ENCODE results near the gene SLC5A1. TPM values are rescaled to one million over a fixed set of nuclear protein-coding genes. Genes with fewer than 3 reads are reported as not detected.
"Not testable (repeated sequence)": the region's sequence is repeated elsewhere in the genome, so short reads cannot be mapped to it uniquely, and the experiment has no call there.

Gene SLC5A1
- total RNA-seq, 1 experiment from 2014 or later: 0.23 TPM

- Histone ChIP-seq H3K9me3 (no peaks in the 10 kb centered on the region), H3K36me3 (ENCODE audit: control insufficient read depth, insufficient read depth, low read length) (no peaks in the 10 kb centered on the region), H3K27me3 (replicated peaks; ENCODE audit: control insufficient read depth, insufficient read depth, low read length) (no peaks in the 10 kb centered on the region), H3K4me3 (ENCODE audit: low read depth, low read length) (no peak overlapping the region), H3K4me1 (no peaks in the 10 kb centered on the region)
- no peak overlapping the region for H3K4me3 Mint-ChIP-seq (ENCODE audit: unreplicated experiment)
- TF ChIP-seq CTCF (IDR thresholded peaks at IDR 0.05; ENCODE audit: insufficient read depth in 1 of 2, low read depth in 1 of 2, low read length in 1 of 2, severe bottlenecking in 1 of 2, unreplicated experiment in 1 of 2): no peak
- H3K9me3 Mint-ChIP-seq (ENCODE audit: unreplicated experiment): peaks cover 19% of the 10 kb centered on the region
- H3K36me3 Mint-ChIP-seq (ENCODE audit: insufficient read depth, unreplicated experiment): no peaks in the 10 kb centered on the region
- intact Hi-C loops (cut with micrococcal nuclease; ENCODE audit: unreplicated experiment): no loop called here
- POLR2A ChIA-PET: no interaction called here
- no peak for DNase-seq
- no TSS peak for BruUV-seq (replicated peaks)
- H3K4me1 Mint-ChIP-seq (ENCODE audit: low read depth, unreplicated experiment): peaks cover 4% of the 10 kb centered on the region
- no peak overlapping the region for H3K27ac Mint-ChIP-seq (ENCODE audit: unreplicated experiment)
- CTCF ChIA-PET: no interaction called here
- H3K27me3 Mint-ChIP-seq (ENCODE audit: insufficient read depth, unreplicated experiment): no peaks in the 10 kb centered on the region
These were observed 101.6 kb downstream of the SLC5A1 start for GRCh38 chr22:32144496-32145274.

GRCh38 chr22:32147128-32147527 lies 104.1 kb downstream of the SLC5A1 start:
- H3K27me3 ChIP-seq (replicated peaks; ENCODE audit: control insufficient read depth, insufficient read depth, low read length); H3K27me3 Mint-ChIP-seq (ENCODE audit: insufficient read depth, unreplicated experiment); BruUV-seq (replicated peaks); H3K4me1 Mint-ChIP-seq (ENCODE audit: low read depth, unreplicated experiment); H3K4me1 ChIP-seq; H3K27ac Mint-ChIP-seq (ENCODE audit: unreplicated experiment); CTCF ChIA-PET; H3K36me3 Mint-ChIP-seq (ENCODE audit: insufficient read depth, unreplicated experiment); DNase-seq; H3K9me3 ChIP-seq; H3K4me3 Mint-ChIP-seq (ENCODE audit: unreplicated experiment); intact Hi-C loops (cut with micrococcal nuclease; ENCODE audit: unreplicated experiment); H3K4me3 ChIP-seq (ENCODE audit: low read depth, low read length); POLR2A ChIA-PET; H3K36me3 ChIP-seq (ENCODE audit: control insufficient read depth, insufficient read depth, low read length): not testable (repeated sequence)
- peaks cover 19% of the 10 kb centered on the region for H3K9me3 Mint-ChIP-seq (ENCODE audit: unreplicated experiment)

- CTCF ChIA-PET; H3K36me3 Mint-ChIP-seq (ENCODE audit: insufficient read depth, unreplicated experiment); BruUV-seq (replicated peaks): not testable (repeated sequence)
These were observed 105.3 kb downstream of the SLC5A1 start for GRCh38 chr22:32148372-32148771.

GRCh38 chr22:32150647-32151046 lies 107.6 kb downstream of the SLC5A1 start:
- DNase-seq; H3K27me3 ChIP-seq (replicated peaks; ENCODE audit: control insufficient read depth, insufficient read depth, low read length); intact Hi-C loops (cut with micrococcal nuclease; ENCODE audit: unreplicated experiment); BruUV-seq (replicated peaks); POLR2A ChIA-PET; H3K36me3 ChIP-seq (ENCODE audit: control insufficient read depth, insufficient read depth, low read length); H3K9me3 ChIP-seq; CTCF ChIA-PET; H3K27me3 Mint-ChIP-seq (ENCODE audit: insufficient read depth, unreplicated experiment); H3K4me1 Mint-ChIP-seq (ENCODE audit: low read depth, unreplicated experiment); H3K4me3 ChIP-seq (ENCODE audit: low read depth, low read length); H3K27ac Mint-ChIP-seq (ENCODE audit: unreplicated experiment); H3K36me3 Mint-ChIP-seq (ENCODE audit: insufficient read depth, unreplicated experiment); H3K4me3 Mint-ChIP-seq (ENCODE audit: unreplicated experiment); H3K4me1 ChIP-seq: not testable (repeated sequence)
- peaks cover 19% of the 10 kb centered on the region for H3K9me3 Mint-ChIP-seq (ENCODE audit: unreplicated experiment)

More at GRCh38 chr22:32148372-32148771, 105.3 kb downstream of the SLC5A1 start:
- peaks cover 19% of the 10 kb centered on the region for H3K9me3 Mint-ChIP-seq (ENCODE audit: unreplicated experiment)
- H3K4me3 Mint-ChIP-seq (ENCODE audit: unreplicated experiment); H3K4me3 ChIP-seq (ENCODE audit: low read depth, low read length); DNase-seq; H3K27me3 Mint-ChIP-seq (ENCODE audit: insufficient read depth, unreplicated experiment); POLR2A ChIA-PET; H3K36me3 ChIP-seq (ENCODE audit: control insufficient read depth, insufficient read depth, low read length); H3K27ac Mint-ChIP-seq (ENCODE audit: unreplicated experiment); intact Hi-C loops (cut with micrococcal nuclease; ENCODE audit: unreplicated experiment); H3K4me1 Mint-ChIP-seq (ENCODE audit: low read depth, unreplicated experiment); H3K27me3 ChIP-seq (replicated peaks; ENCODE audit: control insufficient read depth, insufficient read depth, low read length); H3K4me1 ChIP-seq; H3K9me3 ChIP-seq: not testable (repeated sequence)

GRCh38 chr22:32151641-32152040 lies 108.6 kb downstream of the SLC5A1 start:
- H3K4me1 ChIP-seq; H3K27me3 Mint-ChIP-seq (ENCODE audit: insufficient read depth, unreplicated experiment); intact Hi-C loops (cut with micrococcal nuclease; ENCODE audit: unreplicated experiment); BruUV-seq (replicated peaks); POLR2A ChIA-PET; H3K4me1 Mint-ChIP-seq (ENCODE audit: low read depth, unreplicated experiment); H3K27me3 ChIP-seq (replicated peaks; ENCODE audit: control insufficient read depth, insufficient read depth, low read length); H3K36me3 Mint-ChIP-seq (ENCODE audit: insufficient read depth, unreplicated experiment); H3K27ac Mint-ChIP-seq (ENCODE audit: unreplicated experiment); H3K4me3 Mint-ChIP-seq (ENCODE audit: unreplicated experiment); CTCF ChIA-PET; H3K36me3 ChIP-seq (ENCODE audit: control insufficient read depth, insufficient read depth, low read length); H3K4me3 ChIP-seq (ENCODE audit: low read depth, low read length); H3K9me3 ChIP-seq; DNase-seq: not testable (repeated sequence)
- peaks cover 19% of the 10 kb centered on the region for H3K9me3 Mint-ChIP-seq (ENCODE audit: unreplicated experiment)

- H3K27ac Mint-ChIP-seq (ENCODE audit: unreplicated experiment); POLR2A ChIA-PET; CTCF ChIA-PET; H3K36me3 Mint-ChIP-seq (ENCODE audit: insufficient read depth, unreplicated experiment); H3K4me1 ChIP-seq; H3K4me1 Mint-ChIP-seq (ENCODE audit: low read depth, unreplicated experiment); H3K27me3 ChIP-seq (replicated peaks; ENCODE audit: control insufficient read depth, insufficient read depth, low read length); H3K4me3 Mint-ChIP-seq (ENCODE audit: unreplicated experiment); H3K36me3 ChIP-seq (ENCODE audit: control insufficient read depth, insufficient read depth, low read length); H3K9me3 Mint-ChIP-seq (ENCODE audit: unreplicated experiment); H3K9me3 ChIP-seq; DNase-seq; H3K4me3 ChIP-seq (ENCODE audit: low read depth, low read length); intact Hi-C loops (cut with micrococcal nuclease; ENCODE audit: unreplicated experiment); BruUV-seq (replicated peaks): not testable (repeated sequence)
- peaks cover 10% of the 10 kb centered on the region for H3K27me3 Mint-ChIP-seq (ENCODE audit: insufficient read depth, unreplicated experiment)
These were observed 111.7 kb downstream of the SLC5A1 start for GRCh38 chr22:32154727-32155126.
